ENCODE measurements around the gene DDX28.

DNA sequence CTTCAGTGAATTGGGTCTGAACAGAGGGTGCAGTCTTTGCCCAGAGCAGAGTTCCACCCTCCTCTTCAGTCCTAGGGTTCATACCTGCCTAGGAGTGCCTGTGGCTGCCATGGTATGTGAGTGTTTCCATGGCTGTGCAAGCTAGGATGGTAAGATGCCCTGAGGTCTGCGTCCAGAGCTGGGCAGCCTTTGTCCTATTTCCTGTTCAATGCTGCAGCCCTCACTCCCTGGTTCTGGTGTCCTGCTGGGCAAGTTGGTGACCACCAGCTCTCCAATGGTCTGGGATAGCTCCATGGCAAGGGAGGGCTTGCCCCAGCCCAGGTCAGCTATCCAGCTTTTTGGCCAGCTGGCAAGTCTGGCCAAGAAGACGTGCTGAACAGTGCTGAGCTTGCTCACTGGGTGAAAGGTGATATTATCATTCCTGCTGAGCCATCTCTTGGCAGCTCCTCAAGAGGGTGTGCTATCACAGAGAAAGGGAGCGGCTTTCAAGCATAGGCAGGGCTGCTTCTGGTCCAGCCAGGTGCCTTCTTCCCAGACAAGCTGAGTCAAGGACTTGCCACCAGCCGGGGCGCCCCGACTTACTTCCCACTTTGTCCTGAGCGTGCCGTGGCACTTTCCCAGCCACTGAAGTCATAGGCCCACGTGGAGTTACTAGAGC, 49.1 kb upstream of the DDX28 start:
- TF ChIP-seq TAF1 (IDR thresholded peaks at IDR 0.05; ENCODE audit: borderline replicate concordance, insufficient read depth, low read length), result no peak
- no peak for TF ChIP-seq REST (IDR thresholded peaks at IDR 0.05; ENCODE audit: insufficient read depth in 1 of 2, low read depth in 2 of 2, low read length in 2 of 2)
- TF ChIP-seq SIN3A (IDR thresholded peaks at IDR 0.05; ENCODE audit: borderline replicate concordance, insufficient read depth, low read length), result no peak
- no peak for TF ChIP-seq FOXP2 (optimal IDR thresholded peaks at IDR 0.05; ENCODE audit: borderline replicate concordance, extremely low read depth, extremely low read length, insufficient read depth)
